ACHN (cell line): ENCODE results near the gene SAMD13.

Experiments used
- DNase-seq: peaks from one replicate; pipeline ENCODE4 v3.0.0-alpha.2; 2015
- in situ Hi-C: cut with HindIII; loops from 2 replicates; pipeline ENCODE4 v1.10.0; 2017; ENCODE audit warnings: low sequenced_read_pairs, low pct_ligation_motif_present, low pct_unique_long_range_greater_than_20kb

Gene SAMD13

GRCh38 chr1:84319662-84320061, 18.2 kb downstream of the SAMD13 start:
- no peak for DNase-seq
- in situ Hi-C loops, result no loop called here

- DNase-seq, result no peak
- in situ Hi-C loops, result no loop called here
Measured at GRCh38 chr1:84327830-84328229, 26.3 kb downstream of the SAMD13 start.

GRCh38 chr1:84330125-84330984, 28.8 kb downstream of the SAMD13 start:
- DNase-seq, result no peak
- in situ Hi-C loops, result no loop called here

DNA sequence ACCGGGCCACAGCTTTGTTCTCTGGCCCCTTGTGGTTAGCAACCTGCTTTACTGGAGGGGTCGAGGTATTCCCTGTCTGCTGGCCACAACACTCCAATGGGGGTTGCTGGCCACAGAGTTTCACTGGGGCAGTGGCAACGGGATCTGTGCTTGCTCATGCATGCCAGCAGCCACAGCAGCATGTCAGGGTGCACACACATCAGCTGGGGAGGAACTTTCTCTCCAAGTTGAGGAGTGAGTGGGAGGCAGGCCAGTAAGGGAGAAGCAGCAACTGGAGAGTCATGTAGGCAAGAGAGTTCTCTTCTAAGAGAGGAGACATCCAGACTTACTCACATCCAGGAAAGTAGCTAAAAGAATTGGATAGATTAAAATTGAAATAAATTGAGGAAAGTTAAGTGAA, 38.0 kb downstream of the SAMD13 start:
- in situ Hi-C loops, result no loop called here
- DNase-seq, result no peak

DNA sequence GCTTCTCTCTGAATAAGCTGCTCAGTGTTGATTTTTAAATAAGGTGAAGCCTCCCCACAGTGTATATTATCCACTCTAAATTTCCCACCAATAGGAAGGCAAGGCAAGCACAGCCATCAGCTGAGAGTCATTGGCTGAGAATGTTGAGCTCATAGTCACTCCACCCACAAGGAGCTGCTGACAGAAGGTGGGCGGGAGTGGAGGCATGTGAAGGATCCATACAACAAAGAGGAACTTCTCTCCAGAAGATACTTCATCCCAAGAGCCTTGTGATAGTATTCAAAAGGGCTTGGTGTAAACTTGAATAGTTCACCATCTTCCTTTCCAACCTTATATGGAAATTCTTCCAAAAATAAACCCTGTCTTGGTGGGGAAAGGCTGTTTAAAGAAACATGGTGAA, 42.8 kb downstream of the SAMD13 start:
- no peak for DNase-seq
- in situ Hi-C loops, result no loop called here

DNA sequence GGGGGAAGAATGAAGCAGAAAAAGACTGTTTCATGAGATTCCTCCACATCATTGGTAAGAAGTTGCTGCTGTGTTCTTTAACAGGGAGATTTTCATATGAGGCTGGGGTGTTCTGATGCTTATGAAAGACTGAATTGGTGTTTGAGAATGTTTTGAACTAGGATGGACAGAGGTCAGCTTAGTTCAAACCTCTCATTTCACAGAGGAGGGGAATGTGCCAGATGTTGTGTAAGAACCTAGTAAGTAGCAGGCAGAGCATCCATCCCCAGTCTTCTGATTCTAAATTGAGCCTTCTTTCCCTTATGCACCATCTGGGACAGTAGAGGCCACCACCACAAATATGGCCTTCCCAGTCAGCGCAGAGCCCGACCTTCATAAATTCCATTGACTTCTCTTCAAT, 43.7 kb downstream of the SAMD13 start:
- in situ Hi-C loops, result no loop called here

GRCh38 chr1:84347271-84347931, 45.9 kb downstream of the SAMD13 start:
- in situ Hi-C loops, result no loop called here
- DNase-seq, result no peak

More for the DNA sequence above, 43.7 kb downstream of the SAMD13 start:
- no peak for DNase-seq

- in situ Hi-C loops, result no loop called here
- DNase-seq, result no peak
Measured at GRCh38 chr1:84347932-84348555, 46.5 kb downstream of the SAMD13 start.

DNA sequence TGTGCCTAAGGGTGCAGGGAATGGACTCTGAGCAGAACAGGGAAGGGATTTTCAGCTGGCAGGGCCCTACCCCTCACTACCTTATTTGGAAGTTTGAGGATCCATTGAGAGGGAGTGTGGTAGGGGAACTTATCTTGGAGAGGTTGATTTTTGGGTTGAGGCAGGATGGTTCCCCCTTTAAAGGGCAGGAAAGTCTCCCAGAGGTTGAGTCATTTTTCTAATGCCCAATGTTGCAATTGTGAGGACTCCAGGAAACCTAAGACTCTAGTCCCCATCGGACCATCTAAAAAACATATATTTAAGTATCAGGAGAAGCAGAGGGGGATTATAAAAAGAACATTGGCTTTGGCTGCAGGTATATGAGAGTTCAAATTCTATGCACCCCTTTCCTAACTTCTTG, 47.3 kb downstream of the SAMD13 start:
- in situ Hi-C loops, result no loop called here
- DNase-seq, result no peak

DNA sequence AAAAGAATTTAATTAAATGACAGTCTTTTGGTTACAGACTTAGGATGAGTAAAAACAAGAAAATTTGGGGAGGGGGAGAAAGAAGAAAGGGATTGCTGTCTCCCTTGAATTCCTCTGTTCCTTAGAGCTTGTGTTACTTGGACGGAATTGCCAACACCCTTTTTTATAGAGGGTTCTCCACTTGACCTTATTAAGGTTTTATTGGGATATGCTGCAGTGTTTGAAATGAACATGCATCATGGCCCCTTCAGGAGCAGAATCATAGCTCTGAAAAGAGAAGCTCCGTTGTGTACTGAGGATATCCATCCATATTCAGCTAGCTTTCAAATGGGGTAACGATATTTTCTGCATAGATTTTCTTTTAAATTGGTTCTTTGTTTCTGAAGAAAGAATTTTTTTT, 48.6 kb downstream of the SAMD13 start:
- DNase-seq, result no peak
- in situ Hi-C loops, result no loop called here

- in situ Hi-C loops, result no loop called here
- DNase-seq, result no peak
Measured at GRCh38 chr1:84350550-84350949, 49.0 kb downstream of the SAMD13 start.

DNA sequence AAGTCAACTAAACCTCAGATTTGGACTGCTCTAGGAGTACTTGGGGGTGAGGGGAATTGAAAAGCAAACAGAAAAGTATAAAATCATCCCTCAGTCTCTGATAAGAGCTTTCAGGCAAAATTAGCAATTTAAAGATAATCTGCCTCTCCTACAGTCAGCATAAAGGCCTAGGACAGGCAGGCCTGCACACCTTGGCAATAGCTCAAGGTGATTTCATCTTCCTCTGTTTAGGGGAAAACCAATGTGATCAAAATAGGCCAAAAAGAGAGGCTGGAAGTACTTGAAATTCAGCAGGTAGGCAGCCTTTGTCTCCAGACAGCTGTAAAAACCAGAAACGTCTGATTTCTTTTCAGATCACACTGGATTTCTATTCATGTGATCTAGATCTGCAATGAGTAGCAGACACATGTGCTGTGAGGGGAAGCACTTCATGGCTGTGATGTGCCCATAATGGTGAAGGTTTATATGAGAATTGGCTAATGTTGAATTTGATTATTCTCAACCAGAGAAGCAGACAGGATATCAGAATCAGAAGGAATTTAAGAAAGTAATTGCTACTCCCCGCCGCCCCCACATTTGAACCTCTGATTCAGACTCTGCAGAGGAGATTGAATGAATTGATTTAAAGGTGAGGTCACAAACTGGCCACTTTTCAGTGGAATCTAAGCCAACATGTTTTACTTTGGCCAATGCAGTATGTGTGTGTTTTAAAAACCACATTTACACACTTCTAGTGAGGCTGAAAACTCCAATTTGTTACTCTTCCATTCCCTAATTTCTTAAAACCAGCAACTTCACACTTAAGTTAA, 51.0 kb downstream of the SAMD13 start:
- DNase-seq, result no peak
- in situ Hi-C loops, result no loop called here

DNA sequence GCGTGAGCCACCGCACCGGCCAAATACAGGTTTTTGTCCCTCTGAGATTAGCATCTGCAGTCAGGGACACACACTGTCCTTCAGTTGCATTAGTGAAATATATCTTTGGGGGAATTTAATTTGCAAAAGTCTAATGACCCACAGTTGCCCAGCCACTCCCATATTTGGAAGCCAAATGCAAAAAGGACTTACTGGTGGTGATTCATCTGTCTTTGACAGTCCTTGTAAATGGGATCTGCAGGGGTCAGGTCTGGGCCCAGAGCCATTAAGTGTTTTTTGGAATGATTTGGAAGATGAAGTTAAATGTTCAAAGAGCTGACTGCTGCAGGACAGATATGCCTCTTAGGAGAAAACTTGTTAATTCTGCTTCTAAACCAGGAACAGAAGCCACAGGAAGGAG, 52.2 kb downstream of the SAMD13 start:
- in situ Hi-C loops, result no loop called here
- no peak for DNase-seq

GRCh38 chr1:84355556-84355955, 54.0 kb downstream of the SAMD13 start:
- DNase-seq, result no peak
- in situ Hi-C loops, result no loop called here

GRCh38 chr1:84356881-84357280, 55.4 kb downstream of the SAMD13 start:
- DNase-seq, result no peak
- in situ Hi-C loops, result no loop called here

DNA sequence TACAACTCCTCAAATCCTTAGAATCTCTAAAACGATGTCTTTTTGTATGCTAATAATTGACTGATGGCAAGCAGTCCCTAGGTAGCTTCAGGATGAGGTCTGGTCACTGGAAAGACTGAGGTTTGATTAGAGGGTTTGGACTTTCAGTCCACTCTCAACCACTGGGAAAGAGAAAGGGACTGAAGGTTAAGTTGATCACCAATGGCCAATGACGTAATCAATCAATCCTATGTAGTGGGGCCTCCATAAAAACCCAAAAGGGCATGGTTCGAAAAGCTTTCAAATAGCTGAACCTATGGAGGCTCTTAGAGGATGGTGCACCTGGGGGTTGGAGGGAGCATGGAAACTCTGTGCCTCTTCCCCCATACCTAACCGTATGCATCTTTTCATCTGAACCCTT, 57.2 kb downstream of the SAMD13 start:
- in situ Hi-C loops, result no loop called here
- no peak for DNase-seq

GRCh38 chr1:84360316-84360715, 58.8 kb downstream of the SAMD13 start:
- in situ Hi-C loops, result no loop called here
- DNase-seq, result no peak

- DNase-seq, result no peak
- in situ Hi-C loops, result no loop called here
Measured at GRCh38 chr1:84361796-84362195, 60.3 kb downstream of the SAMD13 start.

- DNase-seq, result no peak
- in situ Hi-C loops, result no loop called here
Measured at GRCh38 chr1:84363019-84363418, 61.5 kb downstream of the SAMD13 start.
